PC-3 (cell line): ENCODE measurements around the gene CRNKL1. TPM values are rescaled to one million over a fixed set of nuclear protein-coding genes. Genes with fewer than 3 reads are reported as not detected.

Experiments used
- ATAC-seq: fragments of 200-7000 bp; cut with Tn5 transposase; 2 replicates; pipeline ENCODE4 v1.9.1; 2020; ENCODE audit warnings: mild to moderate bottlenecking, moderate library complexity
- BruUV-seq: library from RNA; stranded (reverse); fragments of 400-500 nt; replicated peaks from 2 replicates; lab custom pipeline; 2021; lab: Mats Ljungman, UMichigan
- CTCF ChIA-PET: fragments of 300-600 bp; sonication (Branson Sonifier 250); formaldehyde crosslinking; loops from one replicate; lab custom pipeline; 2022; ENCODE audit warnings: antibody characterized with exemption; lab: Charles Lee
- POLR2A ChIA-PET: fragments of 300-600 bp; sonication (Branson Sonifier 250); formaldehyde crosslinking; loops from one replicate; lab custom pipeline; 2022; ENCODE audit warnings: antibody characterized with exemption; ENCODE audit not compliant: unreplicated experiment; lab: Charles Lee
- DNase-seq: peaks from one replicate; pipeline ENCODE4 v3.0.0-alpha.2; 2015
- H2AFZ ChIP-seq: fragments of 300-600 bp; sonication (generic); 2 replicates; pipeline ENCODE4 v1.6.0; 2016; ENCODE audit warnings: antibody characterized with exemption, low read length
- H3F3A ChIP-seq: fragments of 300-600 bp; sonication (generic); one replicate; pipeline ENCODE4 v1.6.0; 2017; ENCODE audit warnings: antibody characterized with exemption, low read length, control low read depth, mild to moderate bottlenecking; ENCODE audit not compliant: unreplicated experiment
- H3K27ac ChIP-seq: fragments of 300-600 bp; sonication (generic); 2 replicates; pipeline ENCODE4 v1.5.1; 2016; ENCODE audit warnings: mild to moderate bottlenecking, low read length
- H3K27me3 ChIP-seq: fragments of 300-600 bp; sonication (generic); 2 replicates; pipeline ENCODE4 v1.6.1; 2016; ENCODE audit warnings: low read length, mixed read lengths
- H3K36me3 ChIP-seq: fragments of 300-600 bp; sonication (generic); 2 replicates; pipeline ENCODE4 v1.6.1; 2016; ENCODE audit warnings: low read depth, mixed run types, low read length, mixed read lengths
- H3K4me1 ChIP-seq: fragments of 300-600 bp; sonication (generic); 2 replicates; pipeline ENCODE4 v1.5.1; 2016; ENCODE audit warnings: low read length; ENCODE audit not compliant: insufficient read depth
- H3K4me2 ChIP-seq: fragments of 300-600 bp; sonication (generic); 2 replicates; pipeline ENCODE4 v1.6.0; 2016; ENCODE audit warnings: low read length
- H3K4me3 ChIP-seq: fragments of 300-600 bp; sonication (generic); 2 replicates; pipeline ENCODE4 v1.5.1; 2016; ENCODE audit warnings: mild to moderate bottlenecking, low read length, mixed read lengths
- H3K79me2 ChIP-seq: fragments of 300-600 bp; sonication (generic); 2 replicates; pipeline ENCODE4 v1.6.1; 2017; ENCODE audit warnings: low read length, mixed read lengths
- H3K9ac ChIP-seq: fragments of 300-600 bp; sonication (generic); 2 replicates; pipeline ENCODE4 v1.6.0; 2016; ENCODE audit warnings: mild to moderate bottlenecking, low read length
- H3K9me2 ChIP-seq: fragments of 300-600 bp; sonication (generic); replicated peaks from 2 replicates; pipeline ENCODE4 v1.6.1; 2016; ENCODE audit warnings: mixed run types, low read length, mixed read lengths
- H3K9me3 ChIP-seq: fragments of 300-600 bp; sonication (generic); 2 replicates; pipeline ENCODE4 v1.6.1; 2016; ENCODE audit warnings: low read length, mixed read lengths
- H4K20me1 ChIP-seq: fragments of 300-600 bp; sonication (generic); 2 replicates; pipeline ENCODE4 v1.6.1; 2016; ENCODE audit warnings: low read length, mixed read lengths
- EZH2 ChIP-seq: fragments of 300-600 bp; sonication (generic); IDR thresholded peaks from one replicate; pipeline ENCODE4 v1.6.1; 2017; ENCODE audit warnings: antibody characterized with exemption, mild to moderate bottlenecking, low read length; ENCODE audit not compliant: unreplicated experiment
- EZH2phosphoT487 ChIP-seq: fragments of 300-600 bp; sonication (generic); IDR thresholded peaks from 2 replicates; pipeline ENCODE4 v1.6.1; 2018; ENCODE audit warnings: mild to moderate bottlenecking, antibody characterized with exemption, low read length, borderline replicate concordance
- intact Hi-C: fragments of 100-400 bp; cut with micrococcal nuclease; formaldehyde crosslinking; loops from 2 replicates; pipeline ENCODE4 v1.9.0; 2023
- total RNA-seq: library from RNA; depleted of rRNA; stranded (reverse); fragments of >200 nt; gene quantifications from 2 replicates; pipeline ENCODE4 v1.2.3, GENCODE V29; 2014
- TF ChIP-seq, protein P1 (sequence below): fragments of 300-600 bp; sonication (generic); conservative IDR thresholded peaks from 2 replicates; pipeline ENCODE4 v1.5.1; 2017; ENCODE audit warnings: antibody characterized with exemption, low read depth, mild to moderate bottlenecking, low read length

Gene CRNKL1
- total RNA-seq, 1 experiment from 2014 or later, result 22.5 TPM

DNA sequence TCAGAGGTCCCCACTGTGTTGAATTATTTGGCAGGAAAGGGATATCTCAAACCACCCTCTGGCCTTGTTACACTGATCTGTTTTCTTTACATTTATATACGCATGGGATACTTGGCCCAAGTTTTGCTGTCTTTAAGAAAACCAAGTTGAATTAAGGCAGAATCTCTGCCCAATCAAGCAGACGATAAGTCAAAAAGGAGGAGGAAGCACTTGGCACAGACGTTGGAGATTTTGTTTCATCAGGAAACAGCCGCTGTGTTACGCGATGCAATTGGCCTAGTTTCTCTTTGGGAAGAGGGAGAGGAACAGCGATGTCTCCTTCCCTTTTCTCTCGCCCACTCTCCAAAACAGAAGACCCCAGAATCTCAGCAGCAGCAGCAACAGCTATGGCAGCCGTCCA is 55.3 kb downstream of the CRNKL1 start:
- CTCF ChIA-PET, result no interaction called here

DNA sequence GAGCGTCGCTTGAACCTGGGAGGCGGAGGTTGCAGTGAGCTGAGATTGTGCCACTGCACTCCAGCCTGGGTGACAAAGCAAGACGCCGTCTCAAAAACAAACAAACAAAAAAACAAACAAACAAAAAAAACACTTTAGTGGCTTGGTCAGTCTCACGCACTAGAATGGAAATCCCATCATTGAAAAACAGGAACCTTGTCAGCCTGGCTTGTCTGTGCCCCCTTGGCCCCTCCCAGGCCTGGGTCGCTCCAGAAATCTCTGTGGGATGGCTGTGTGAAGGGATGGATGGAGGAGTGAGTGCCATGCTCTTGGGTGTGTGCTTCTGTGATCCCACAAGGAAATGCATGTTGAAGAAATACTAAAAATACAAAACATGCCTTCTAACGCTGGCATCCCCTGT is 56.0 kb downstream of the CRNKL1 start:
- Histone ChIP-seq H3K4me2 (no peak overlapping the region), H3K9me3 (no peaks in the 10 kb centered on the region), H2AFZ (no peak overlapping the region), H4K20me1 (no peaks in the 10 kb centered on the region), H3K9me2 (no peaks in the 10 kb centered on the region), H3K27ac (no peak overlapping the region), H3F3A (peaks cover 16% of the 10 kb centered on the region), H3K79me2 (peaks cover 49% of the 10 kb centered on the region), H3K4me3 (no peak overlapping the region), H3K27me3 (no peaks in the 10 kb centered on the region), H3K9ac (no peak overlapping the region), H3K36me3 (peaks cover 69% of the 10 kb centered on the region), H3K4me1 (peaks cover 44% of the 10 kb centered on the region)
- intact Hi-C loops, result no loop called here
- ChIA-PET POLR2A (no interaction called here), CTCF (no interaction called here)
- no peak for DNase-seq
- no TSS peak for BruUV-seq
- no peak for ATAC-seq
- TF ChIP-seq EZH2phosphoT487 (no peak), EZH2 (no peak)
- TF ChIP-seq, protein P1, sequence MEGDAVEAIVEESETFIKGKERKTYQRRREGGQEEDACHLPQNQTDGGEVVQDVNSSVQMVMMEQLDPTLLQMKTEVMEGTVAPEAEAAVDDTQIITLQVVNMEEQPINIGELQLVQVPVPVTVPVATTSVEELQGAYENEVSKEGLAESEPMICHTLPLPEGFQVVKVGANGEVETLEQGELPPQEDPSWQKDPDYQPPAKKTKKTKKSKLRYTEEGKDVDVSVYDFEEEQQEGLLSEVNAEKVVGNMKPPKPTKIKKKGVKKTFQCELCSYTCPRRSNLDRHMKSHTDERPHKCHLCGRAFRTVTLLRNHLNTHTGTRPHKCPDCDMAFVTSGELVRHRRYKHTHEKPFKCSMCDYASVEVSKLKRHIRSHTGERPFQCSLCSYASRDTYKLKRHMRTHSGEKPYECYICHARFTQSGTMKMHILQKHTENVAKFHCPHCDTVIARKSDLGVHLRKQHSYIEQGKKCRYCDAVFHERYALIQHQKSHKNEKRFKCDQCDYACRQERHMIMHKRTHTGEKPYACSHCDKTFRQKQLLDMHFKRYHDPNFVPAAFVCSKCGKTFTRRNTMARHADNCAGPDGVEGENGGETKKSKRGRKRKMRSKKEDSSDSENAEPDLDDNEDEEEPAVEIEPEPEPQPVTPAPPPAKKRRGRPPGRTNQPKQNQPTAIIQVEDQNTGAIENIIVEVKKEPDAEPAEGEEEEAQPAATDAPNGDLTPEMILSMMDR, result no peak

More for the DNA sequence above, 55.3 kb downstream of the CRNKL1 start:
- Histone ChIP-seq H3K9ac (no peak overlapping the region), H3K27me3 (no peaks in the 10 kb centered on the region), H3K4me3 (no peak overlapping the region), H3K4me2 (no peak overlapping the region), H3K9me3 (no peaks in the 10 kb centered on the region), H2AFZ (no peak overlapping the region), H3K9me2 (no peaks in the 10 kb centered on the region), H4K20me1 (no peaks in the 10 kb centered on the region), H3F3A (peaks cover 16% of the 10 kb centered on the region), H3K36me3 (peaks cover 67% of the 10 kb centered on the region), H3K79me2 (peaks cover 42% of the 10 kb centered on the region), H3K27ac (no peak overlapping the region), H3K4me1 (peaks cover 42% of the 10 kb centered on the region)
- DNase-seq (no peak), ATAC-seq (no peak)
- BruUV-seq, result no TSS peak
- intact Hi-C loops, result no loop called here
- TF ChIP-seq EZH2 (no peak), EZH2phosphoT487 (no peak)
- TF ChIP-seq, protein P1, result no peak
- POLR2A ChIA-PET, result no interaction called here

DNA sequence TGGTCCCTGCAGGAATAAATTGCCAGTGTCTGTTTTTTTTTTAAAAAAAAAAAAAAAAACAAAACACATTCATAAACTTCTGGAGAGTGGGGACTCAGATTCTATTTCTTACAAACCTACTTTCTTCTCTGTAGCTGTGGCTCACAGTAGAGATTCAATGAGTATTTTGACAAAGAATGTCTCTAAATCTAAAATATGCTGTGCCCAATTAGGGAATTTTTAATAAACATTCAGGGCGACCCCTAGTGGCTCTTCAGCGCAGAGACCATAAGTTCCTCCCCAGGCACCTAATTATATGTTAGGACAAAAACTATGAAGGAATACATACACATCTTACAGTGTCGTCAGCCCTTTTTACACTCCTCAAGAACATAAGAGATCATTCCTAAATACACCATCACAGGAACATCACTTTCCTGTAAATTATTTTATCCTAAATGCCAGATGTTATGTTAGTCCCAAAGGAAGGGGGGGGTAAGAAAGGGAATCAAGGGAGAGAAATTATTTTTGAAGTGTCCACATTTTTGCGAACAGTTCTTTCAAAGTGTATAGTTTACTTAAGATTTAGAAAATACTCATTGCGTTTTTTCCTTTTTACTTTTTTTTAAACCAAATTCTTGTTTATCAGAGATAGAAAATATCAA is 56.9 kb downstream of the CRNKL1 start:
- Histone ChIP-seq H3K4me3 (no peak overlapping the region), H3K27me3 (no peaks in the 10 kb centered on the region), H3K4me2 (no peak overlapping the region), H3K9ac (peak overlapping the region; percentile 81), H3K9me2 (no peaks in the 10 kb centered on the region), H3K4me1 (peaks cover 53% of the 10 kb centered on the region), H3K27ac (peak overlapping the region; percentile 96), H3F3A (peaks cover 16% of the 10 kb centered on the region), H3K79me2 (peaks cover 52% of the 10 kb centered on the region), H4K20me1 (no peaks in the 10 kb centered on the region), H3K36me3 (peaks cover 70% of the 10 kb centered on the region), H3K9me3 (no peaks in the 10 kb centered on the region), H2AFZ (no peak overlapping the region)
- BruUV-seq, result no TSS peak
- ChIA-PET POLR2A (no interaction called here), CTCF (interaction anchor here (0.6 kb wide), 1 partner anchor 303 kb away, joined by 4 read pairs; no protein-coding TSS in a partner anchor)
- peak; percentile 77 for DNase-seq
- TF ChIP-seq, protein P1, result peak; percentile 97
- no peak for TF ChIP-seq EZH2
- intact Hi-C loops, result loop anchor here (1.0 to 2.0 kb wide), 2 partner anchors 211 to 303 kb away; no protein-coding TSS in a partner anchor
- no peak for ATAC-seq
